Upper lobe of right lung (tissue), 1 donor: ENCODE results near the gene ADAMTSL5. TPM values are rescaled to one million over a fixed set of nuclear protein-coding genes. Genes with fewer than 3 reads are reported as not detected.

ENCODE experiments used
- ATAC-seq: fragments of 200-7000 bp; cut with Tn5 transposase; one replicate; pipeline ENCODE4 v1.9.1; 2020; ENCODE audit warnings: mild to moderate bottlenecking, moderate library complexity
- DNase-seq: peaks from one replicate; pipeline ENCODE4 v3.0.0-alpha.2; 2020
- H3K27ac ChIP-seq: fragments of 200-600 bp; one replicate; pipeline ENCODE4 v1.8.0; 2022
- H3K27me3 ChIP-seq: fragments of 200-600 bp; one replicate; pipeline ENCODE4 v1.8.0; 2022; ENCODE audit warnings: mild to moderate bottlenecking
- H3K36me3 ChIP-seq: fragments of 200-600 bp; one replicate; pipeline ENCODE4 v1.8.0; 2022
- H3K4me1 ChIP-seq: fragments of 200-600 bp; one replicate; pipeline ENCODE4 v1.8.0; 2022
- H3K4me3 ChIP-seq: fragments of 200-600 bp; one replicate; pipeline ENCODE4 v1.8.0; 2022; ENCODE audit warnings: mild to moderate bottlenecking
- H3K9me3 ChIP-seq: fragments of 200-600 bp; one replicate; pipeline ENCODE4 v1.8.0; 2022
- CTCF ChIP-seq: fragments of 200-600 bp; IDR thresholded peaks from one replicate; pipeline ENCODE4 v1.8.0; 2022; ENCODE audit warnings: antibody characterized with exemption
- intact Hi-C: fragments of 100-400 bp; cut with DNase I; formaldehyde crosslinking; loops from one replicate; pipeline ENCODE4 v1.11.0; 2022
- total RNA-seq: library from RNA; stranded (reverse); fragmentation: NEBNext Ultra II Directional; extraction: Animal tissue kit (Norgen Biotek cat#: 25700); gene quantifications from one replicate; pipeline ENCODE4 v1.2.1, GENCODE V29; 2021
- donor health status: DM: no; HTN: yes; CAD: no; lungs with severe emphysema.

The ADAMTSL5 gene
- total RNA-seq, 1 donor from 2014 or later = 4.8 TPM

- intact Hi-C loops = no loop called here
- Histone ChIP-seq H3K9me3 (no peaks in the 10 kb centered on the region), H3K27me3 (peaks cover 14% of the 10 kb centered on the region), H3K4me3 (no peak overlapping the region), H3K36me3 (no peaks in the 10 kb centered on the region), H3K4me1 (no peaks in the 10 kb centered on the region), H3K27ac (no peak overlapping the region)
- DNase-seq = no peak
- no peak for TF ChIP-seq CTCF
- ATAC-seq = no peak
These were observed 15.9 kb downstream of the ADAMTSL5 start for GRCh38 chr19:1496714-1497577.

GRCh38 chr19:1495799-1496713, 16.8 kb downstream of the ADAMTSL5 start:
- DNase-seq (no peak), ATAC-seq (peak; percentile 49)
- Histone ChIP-seq H3K36me3 (no peaks in the 10 kb centered on the region), H3K27ac (no peak overlapping the region), H3K4me1 (peaks cover 5% of the 10 kb centered on the region), H3K4me3 (no peak overlapping the region), H3K9me3 (no peaks in the 10 kb centered on the region), H3K27me3 (peaks cover 14% of the 10 kb centered on the region)
- TF ChIP-seq CTCF = no peak
- intact Hi-C loops = no loop called here

GRCh38 chr19:1495051-1495798, 17.6 kb downstream of the ADAMTSL5 start:
- Histone ChIP-seq H3K4me3 (no peak overlapping the region), H3K27ac (no peak overlapping the region), H3K27me3 (peaks cover 14% of the 10 kb centered on the region), H3K4me1 (peaks cover 5% of the 10 kb centered on the region), H3K36me3 (no peaks in the 10 kb centered on the region), H3K9me3 (no peaks in the 10 kb centered on the region)
- no peak for TF ChIP-seq CTCF
- no peak for DNase-seq
- intact Hi-C loops = no loop called here
- ATAC-seq = no peak

GRCh38 chr19:1494115-1494815, 18.6 kb downstream of the ADAMTSL5 start:
- intact Hi-C loops = no loop called here
- Histone ChIP-seq H3K4me3 (no peak overlapping the region), H3K9me3 (no peaks in the 10 kb centered on the region), H3K36me3 (no peaks in the 10 kb centered on the region), H3K27me3 (peaks cover 14% of the 10 kb centered on the region), H3K27ac (no peak overlapping the region), H3K4me1 (peaks cover 11% of the 10 kb centered on the region)
- TF ChIP-seq CTCF = no peak
- ATAC-seq = no peak
- no peak for DNase-seq

- no peak for DNase-seq
- intact Hi-C loops = no loop called here
- no peak for TF ChIP-seq CTCF
- Histone ChIP-seq H3K4me3 (no peak overlapping the region), H3K27ac (no peak overlapping the region), H3K4me1 (peaks cover 11% of the 10 kb centered on the region), H3K27me3 (peaks cover 7% of the 10 kb centered on the region), H3K36me3 (no peaks in the 10 kb centered on the region), H3K9me3 (no peaks in the 10 kb centered on the region)
- no peak for ATAC-seq
These were observed 20.3 kb downstream of the ADAMTSL5 start for GRCh38 chr19:1492474-1493006.
